Colonic mucosa (tissue), 4 donors: ENCODE measurements around the gene LPIN1. TPM values are rescaled to one million over a fixed set of nuclear protein-coding genes. Genes with fewer than 3 reads are reported as not detected.
A peak's percentile ranks its signal among the peaks of the same experiment; 100 is the strongest.
"Not testable (repeated sequence)": the region's sequence is repeated elsewhere in the genome, so short reads cannot be mapped to it uniquely, and the experiment has no call there.

ENCODE experiments used
- DNase-seq: peaks from one replicate; pipeline ENCODE4 v3.0.0-alpha.2; 2020
- H3K27ac ChIP-seq: fragments of 200-600 bp; one replicate; pipeline ENCODE4 v1.8.0; 2021
- H3K27me3 ChIP-seq: fragments of 200-600 bp; one replicate; pipeline ENCODE4 v1.8.0; 2021
- H3K36me3 ChIP-seq: fragments of 200-600 bp; one replicate; pipeline ENCODE4 v1.8.0; 2021
- H3K4me1 ChIP-seq: fragments of 200-600 bp; one replicate; pipeline ENCODE4 v1.8.0; 2021; ENCODE audit warnings: mild to moderate bottlenecking
- H3K4me3 ChIP-seq: fragments of 200-600 bp; one replicate; pipeline ENCODE4 v1.8.0; 2021
- H3K9ac ChIP-seq, 2 donors: one replicate each; pipeline ENCODE4 v1.7.0; 2013; ENCODE audit warnings: control low read depth in 2 of 2, low read depth in 2 of 2, low read length in 2 of 2
- H3K9me3 ChIP-seq: fragments of 200-600 bp; one replicate; pipeline ENCODE4 v1.8.0; 2021
- CTCF ChIP-seq: fragments of 200-600 bp; IDR thresholded peaks from one replicate; pipeline ENCODE4 v1.8.0; 2022; ENCODE audit warnings: antibody characterized with exemption, mild to moderate bottlenecking
- intact Hi-C: fragments of 100-400 bp; cut with DNase I; formaldehyde crosslinking; loops from one replicate; pipeline ENCODE4 v1.14.1; 2022
- total RNA-seq, 2 donors: library from RNA; stranded (reverse); fragmentation: NEBNext Ultra II Directional in 1 of 2; extraction: Animal tissue kit (Norgen Biotek cat#: 25700) in 1 of 2; gene quantifications; one replicate each; pipeline ENCODE4 v1.2.1, GENCODE V29; 2021
- donor health status: healthy.
- donor health status: DM: no; HTN: no; CAD: no.
- donor health status: DM: no; HTN: no; CAD: no.

LPIN1 gene
- total RNA-seq, 2 donors from 2014 or later: 17.3 to 45.7 TPM

- Histone ChIP-seq H3K27ac (no peak overlapping the region), H3K4me1 (peaks cover 14% of the 10 kb centered on the region), H3K9me3 (no peaks in the 10 kb centered on the region), H3K27me3 (no peaks in the 10 kb centered on the region), H3K4me3 (no peak overlapping the region), H3K9ac (no peak overlapping the region), H3K36me3 (no peaks in the 10 kb centered on the region)
- TF ChIP-seq CTCF: no peak
- intact Hi-C loops: no loop called here
- no peak for DNase-seq
Observed at GRCh38 chr2:11758187-11758586, 11.8 kb downstream of the LPIN1 start.

GRCh38 chr2:11758647-11759046 is 12.2 kb downstream of the LPIN1 start:
- Histone ChIP-seq H3K4me1 (peaks cover 14% of the 10 kb centered on the region), H3K4me3 (no peak overlapping the region), H3K36me3 (no peaks in the 10 kb centered on the region), H3K27me3 (no peaks in the 10 kb centered on the region), H3K9me3 (no peaks in the 10 kb centered on the region), H3K9ac (no peak overlapping the region), H3K27ac (no peak overlapping the region)
- intact Hi-C loops: no loop called here
- TF ChIP-seq CTCF: no peak
- no peak for DNase-seq

GRCh38 chr2:11759182-11759975 is 12.9 kb downstream of the LPIN1 start:
- H3K27me3 ChIP-seq, H3K36me3 ChIP-seq, H3K4me1 ChIP-seq, H3K9me3 ChIP-seq, H3K4me3 ChIP-seq, H3K9ac ChIP-seq, H3K27ac ChIP-seq, DNase-seq, intact Hi-C loops: not testable (repeated sequence)

GRCh38 chr2:11761259-11761658 is 14.8 kb downstream of the LPIN1 start:
- Histone ChIP-seq H3K27me3 (no peaks in the 10 kb centered on the region), H3K4me3 (no peak overlapping the region), H3K9ac (no peak overlapping the region), H3K36me3 (no peaks in the 10 kb centered on the region), H3K9me3 (no peaks in the 10 kb centered on the region), H3K4me1 (peaks cover 4% of the 10 kb centered on the region), H3K27ac (peak overlapping the region; percentile 34)
- DNase-seq: no peak
- intact Hi-C loops: no loop called here
- TF ChIP-seq CTCF: no peak

GRCh38 chr2:11762031-11762430 is 15.6 kb downstream of the LPIN1 start:
- intact Hi-C loops: no loop called here
- H3K27ac ChIP-seq: no peak overlapping the region

More at GRCh38 chr2:11762031-11762430, 15.6 kb downstream of the LPIN1 start:
- Histone ChIP-seq H3K27me3 (no peaks in the 10 kb centered on the region), H3K36me3 (no peaks in the 10 kb centered on the region), H3K4me1 (peaks cover 4% of the 10 kb centered on the region), H3K4me3 (no peak overlapping the region), H3K9me3 (no peaks in the 10 kb centered on the region), H3K9ac (no peak overlapping the region)
- DNase-seq: no peak
- TF ChIP-seq CTCF: no peak
